Loucy (cell line): ENCODE measurements around the gene ETNK2.
A peak's percentile ranks its signal among the peaks of the same experiment; 100 is the strongest.

ENCODE experiments used
- H2AFZ ChIP-seq: fragments of 200-600 bp; sonication (generic); 2 replicates; pipeline ENCODE4 v1.6.0; 2016; ENCODE audit warnings: antibody characterized with exemption, mild to moderate bottlenecking, low read length, moderate library complexity
- H3F3A ChIP-seq: fragments of 200-600 bp; 2 replicates; pipeline ENCODE4 v1.6.0; 2016; ENCODE audit warnings: antibody characterized with exemption, low read depth, mild to moderate bottlenecking
- H3K27me3 ChIP-seq: fragments of 200-600 bp; sonication (generic); 2 replicates; pipeline ENCODE4 v1.6.1; 2014; ENCODE audit warnings: low read length, mild to moderate bottlenecking; ENCODE audit not compliant: insufficient read depth, poor library complexity, severe bottlenecking
- H3K36me3 ChIP-seq: fragments of 200-600 bp; sonication (generic); 2 replicates; pipeline ENCODE4 v1.6.1; 2016; ENCODE audit warnings: low read length; ENCODE audit not compliant: insufficient read depth
- H3K4me1 ChIP-seq: fragments of 200-600 bp; sonication (generic); 2 replicates; pipeline ENCODE4 v1.5.1; 2014; ENCODE audit warnings: low read length, mild to moderate bottlenecking; ENCODE audit not compliant: insufficient read depth, poor library complexity, severe bottlenecking
- H3K4me2 ChIP-seq: fragments of 200-600 bp; sonication (generic); 2 replicates; pipeline ENCODE4 v1.6.0; 2014; ENCODE audit warnings: antibody characterized with exemption, low read length, low read depth, mild to moderate bottlenecking; ENCODE audit not compliant: poor library complexity, severe bottlenecking
- H3K4me3 ChIP-seq: fragments of 200-600 bp; sonication (generic); 2 replicates; pipeline ENCODE4 v1.5.1; 2014; ENCODE audit warnings: low read length, mild to moderate bottlenecking, mixed read lengths; ENCODE audit not compliant: poor library complexity, severe bottlenecking
- H3K79me2 ChIP-seq: fragments of 200-600 bp; sonication (generic); 2 replicates; pipeline ENCODE4 v1.6.1; 2014; ENCODE audit warnings: low read length; ENCODE audit not compliant: insufficient read depth
- H3K9ac ChIP-seq: fragments of 200-600 bp; sonication (generic); 2 replicates; pipeline ENCODE4 v1.6.0; 2014; ENCODE audit warnings: mild to moderate bottlenecking, low read depth, low read length, moderate library complexity; ENCODE audit not compliant: poor library complexity, severe bottlenecking
- H3K9me2 ChIP-seq: fragments of 200-600 bp; sonication (generic); replicated peaks from 2 replicates; pipeline ENCODE4 v1.6.1; 2016; ENCODE audit warnings: low read depth, low read length, mixed read lengths
- H3K9me3 ChIP-seq: fragments of 200-600 bp; sonication (generic); 2 replicates; pipeline ENCODE4 v1.6.1; 2014; ENCODE audit warnings: mild to moderate bottlenecking, antibody characterized with exemption, low read length, low read depth; ENCODE audit not compliant: insufficient read depth
- H4K20me1 ChIP-seq: fragments of 200-600 bp; sonication (generic); 2 replicates; pipeline ENCODE4 v1.6.0; 2014; ENCODE audit warnings: antibody characterized with exemption, low read length, mild to moderate bottlenecking; ENCODE audit not compliant: insufficient read depth, poor library complexity, severe bottlenecking
- CTCF ChIP-seq: fragments of 200-600 bp; sonication (generic); conservative IDR thresholded peaks from 2 replicates; pipeline ENCODE4 v1.5.1; 2014; ENCODE audit warnings: mild to moderate bottlenecking, antibody characterized with exemption, low read length
- EZH2phosphoT487 ChIP-seq: fragments of 200-600 bp; IDR thresholded peaks from 2 replicates; pipeline ENCODE4 v1.6.1; 2018; ENCODE audit warnings: antibody characterized with exemption, mild to moderate bottlenecking, moderate library complexity, borderline replicate concordance

Gene ETNK2

GRCh38 chr1:204093421-204093717, 58.5 kb downstream of the ETNK2 start:
- Histone ChIP-seq H3K9me3 (no peaks in the 10 kb centered on the region), H3K36me3 (no peaks in the 10 kb centered on the region), H3F3A (no peaks in the 10 kb centered on the region), H3K4me2 (peak overlapping the region; percentile 9), H4K20me1 (no peaks in the 10 kb centered on the region), H3K4me3 (no peak overlapping the region), H3K9ac (no peak overlapping the region), H3K9me2 (no peaks in the 10 kb centered on the region), H3K27me3 (no peaks in the 10 kb centered on the region), H2AFZ (no peak overlapping the region), H3K79me2 (no peaks in the 10 kb centered on the region), H3K4me1 (peaks cover 38% of the 10 kb centered on the region)
- TF ChIP-seq EZH2phosphoT487 (no peak), CTCF (no peak)

GRCh38 chr1:204092632-204093420, 59.0 kb downstream of the ETNK2 start:
- no peak overlapping the region for H3K9ac ChIP-seq
- no peaks in the 10 kb centered on the region for H3K79me2 ChIP-seq
- H3K4me2 ChIP-seq: peak overlapping the region; percentile 9
- peaks cover 44% of the 10 kb centered on the region for H3K4me1 ChIP-seq
- H3K4me3 ChIP-seq: no peak overlapping the region
- H3K36me3 ChIP-seq: no peaks in the 10 kb centered on the region
- H3K9me2 ChIP-seq: no peaks in the 10 kb centered on the region
- no peaks in the 10 kb centered on the region for H3K27me3 ChIP-seq
- no peaks in the 10 kb centered on the region for H3F3A ChIP-seq
- TF ChIP-seq EZH2phosphoT487 (no peak), CTCF (no peak)
- no peaks in the 10 kb centered on the region for H3K9me3 ChIP-seq
- no peak overlapping the region for H2AFZ ChIP-seq
- H4K20me1 ChIP-seq: no peaks in the 10 kb centered on the region

GRCh38 chr1:204091787-204092312, 60.0 kb downstream of the ETNK2 start:
- Histone ChIP-seq H2AFZ (no peak overlapping the region), H3K4me3 (no peak overlapping the region), H3K9me2 (no peaks in the 10 kb centered on the region), H3K27me3 (no peaks in the 10 kb centered on the region), H3F3A (0 out of 2 replicates have a peak, but pooled peaks cover 3% of the 10 kb centered on the region), H3K79me2 (no peaks in the 10 kb centered on the region), H3K36me3 (no peaks in the 10 kb centered on the region), H3K9ac (no peak overlapping the region), H3K4me1 (peaks cover 51% of the 10 kb centered on the region), H4K20me1 (no peaks in the 10 kb centered on the region), H3K4me2 (no peak overlapping the region), H3K9me3 (no peaks in the 10 kb centered on the region)
- TF ChIP-seq CTCF: no peak
- TF ChIP-seq EZH2phosphoT487: no peak
